Measurements from ENCODE around the gene CHURC1.
A peak's percentile ranks its signal among the peaks of the same experiment; 100 is the strongest.

CHURC1 gene

DNA sequence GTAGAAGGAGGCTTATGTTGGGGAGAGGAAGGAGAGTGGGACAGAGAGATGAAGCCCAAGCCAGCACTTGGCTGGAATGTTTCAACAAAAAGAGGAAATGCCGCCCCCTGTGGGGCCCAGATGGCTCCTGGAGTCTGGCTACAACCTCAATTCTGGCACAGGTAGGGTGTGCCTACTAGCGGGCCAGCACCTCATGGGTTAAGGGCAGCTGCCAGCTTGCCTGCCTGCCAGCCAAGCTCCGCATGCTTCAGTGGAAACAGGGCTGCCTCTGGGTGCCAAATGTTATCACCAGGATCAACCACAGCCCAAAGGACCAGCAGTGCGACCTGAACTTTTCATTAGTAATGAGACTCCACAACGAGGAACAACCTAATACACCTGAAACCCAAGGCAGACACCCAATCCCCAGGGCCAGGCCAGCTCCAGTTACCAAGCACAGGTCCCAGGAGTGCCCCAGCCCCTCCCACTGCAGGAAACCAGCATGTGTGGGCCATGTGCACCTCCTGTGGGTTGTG lies 46.6 kb downstream of the CHURC1 start:
- no peak for DNase-seq

DNA sequence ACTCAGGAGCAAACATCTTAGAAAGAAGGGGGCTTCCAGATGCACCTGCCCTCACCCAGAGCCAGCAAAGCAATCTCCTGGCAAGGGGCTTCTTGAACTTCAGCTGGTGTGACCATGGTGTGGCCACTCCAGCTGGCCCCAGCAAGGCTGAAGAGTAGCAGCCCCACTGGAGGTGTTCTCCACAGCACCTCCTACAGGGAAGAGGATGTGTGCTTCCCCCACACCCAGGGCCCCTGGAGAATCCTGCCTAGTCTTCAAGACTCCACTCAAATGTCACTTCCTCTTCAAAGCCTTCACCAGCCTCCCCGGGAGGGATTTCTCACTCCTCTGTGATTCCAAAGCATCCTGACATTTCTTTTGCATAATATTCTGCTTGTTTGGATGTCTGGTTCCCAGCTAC lies 49.4 kb downstream of the CHURC1 start:
- DNase-seq: no peak

DNA sequence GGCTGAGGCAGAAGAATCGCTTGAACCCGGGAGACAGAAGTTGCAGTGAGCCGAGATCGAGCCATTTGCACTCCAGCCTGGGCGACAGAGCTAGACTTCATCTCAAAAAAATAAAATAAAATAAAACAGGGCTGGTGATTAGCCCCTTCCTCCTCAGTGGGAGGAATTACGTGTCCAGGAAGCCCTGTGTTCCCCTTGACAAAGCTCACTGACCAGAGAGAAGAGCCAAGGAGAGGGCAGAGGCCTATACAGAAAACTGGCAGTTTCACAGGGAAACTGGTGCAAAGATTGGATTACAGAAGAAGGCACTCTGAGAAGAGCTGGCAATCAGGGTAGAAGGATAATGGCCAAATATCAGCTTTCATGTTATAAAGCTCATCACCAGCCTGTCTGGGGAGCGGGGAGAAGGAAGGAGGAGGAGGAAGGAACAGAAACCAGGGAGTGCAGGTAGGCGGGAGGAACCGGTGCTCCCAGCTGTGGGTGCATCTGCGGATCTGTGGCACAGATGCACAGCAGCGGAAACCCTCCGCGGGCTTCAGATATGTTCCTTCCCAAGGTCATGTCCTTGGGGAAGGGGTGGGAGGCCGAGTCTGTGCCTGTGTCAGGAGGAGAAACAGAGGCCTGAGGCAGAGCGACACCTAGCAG lies 51.2 kb downstream of the CHURC1 start:
- DNase-seq: no peak

DNA sequence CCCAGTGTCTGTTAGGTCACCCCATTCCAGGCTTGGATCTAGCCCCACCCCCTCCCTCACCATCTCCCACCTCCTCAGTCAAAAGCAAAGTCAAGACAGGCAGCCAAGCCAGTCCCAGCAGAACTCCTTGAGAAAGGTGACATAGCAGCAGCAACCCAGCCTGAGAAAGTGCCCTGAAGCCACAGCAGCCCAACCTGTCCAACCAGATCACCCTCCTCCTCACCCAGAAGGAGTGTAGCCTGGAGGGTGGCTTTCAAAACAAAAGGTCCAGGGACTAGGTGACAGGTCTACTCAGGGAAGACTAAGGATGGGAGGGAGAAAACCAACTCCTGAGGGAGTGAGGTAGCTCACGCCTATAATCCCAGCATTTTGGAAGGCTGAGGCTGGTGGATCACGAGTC lies 52.7 kb downstream of the CHURC1 start:
- DNase-seq: no peak

DNA sequence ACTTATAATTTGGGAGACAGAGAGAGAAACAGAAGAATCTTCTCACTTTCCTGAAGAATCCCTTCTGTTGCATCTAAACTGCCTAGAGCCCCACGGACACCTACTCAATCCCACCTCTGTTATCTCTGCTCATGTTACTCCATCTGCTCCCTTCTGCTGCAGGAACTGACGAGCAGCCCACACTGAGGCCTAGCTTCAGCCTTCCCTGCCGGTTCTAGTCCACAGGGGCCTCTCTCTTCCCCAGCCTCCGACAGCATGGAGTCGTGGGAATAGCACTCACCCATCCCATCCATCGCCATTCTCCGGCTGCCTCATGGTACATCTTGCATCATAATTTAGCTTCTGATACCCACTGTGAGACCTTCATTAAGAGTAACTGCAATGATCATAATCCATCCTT lies 53.9 kb downstream of the CHURC1 start:
- DNase-seq: no peak

DNA sequence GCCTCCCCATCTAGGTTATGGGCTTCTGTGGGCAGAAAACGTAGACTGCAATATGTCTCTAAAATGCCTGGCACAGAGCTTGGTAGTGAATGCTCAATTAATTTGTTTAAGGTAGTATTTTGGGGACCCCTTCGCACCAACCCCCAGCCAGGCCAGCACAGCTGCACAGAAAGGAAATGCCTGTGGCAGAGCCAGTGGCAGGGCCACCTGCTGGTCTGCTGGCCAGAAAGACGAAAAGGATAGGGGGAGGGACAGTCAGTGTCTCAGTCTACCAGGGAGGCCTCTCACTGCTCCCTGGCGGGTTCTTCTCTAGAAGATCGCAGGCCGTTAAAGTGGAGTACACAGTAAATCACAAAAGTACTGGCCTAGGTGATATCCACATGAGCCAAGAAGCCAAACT lies 54.4 kb downstream of the CHURC1 start:
- DNase-seq: no peak

DNA sequence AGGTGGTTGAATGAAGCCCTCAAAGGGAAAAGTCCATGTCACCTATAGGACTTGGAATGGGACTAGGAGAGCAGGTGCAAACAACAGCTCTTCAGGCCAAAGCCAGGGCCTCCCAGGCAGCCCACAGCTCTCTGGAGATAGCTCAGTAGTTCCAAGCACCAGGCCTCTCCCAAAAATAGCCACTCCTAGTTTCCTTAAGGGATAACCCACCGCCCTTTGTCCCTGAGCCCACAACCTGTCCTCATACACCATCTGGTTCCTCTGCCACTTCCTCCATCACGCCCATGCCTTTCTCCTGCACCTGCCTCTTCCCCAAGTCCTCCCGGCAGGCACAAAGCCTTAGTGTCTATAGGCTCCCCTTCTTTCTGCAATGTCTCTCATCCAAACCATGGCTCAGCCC lies 55.8 kb downstream of the CHURC1 start:
- DNase-seq: no peak

DNA sequence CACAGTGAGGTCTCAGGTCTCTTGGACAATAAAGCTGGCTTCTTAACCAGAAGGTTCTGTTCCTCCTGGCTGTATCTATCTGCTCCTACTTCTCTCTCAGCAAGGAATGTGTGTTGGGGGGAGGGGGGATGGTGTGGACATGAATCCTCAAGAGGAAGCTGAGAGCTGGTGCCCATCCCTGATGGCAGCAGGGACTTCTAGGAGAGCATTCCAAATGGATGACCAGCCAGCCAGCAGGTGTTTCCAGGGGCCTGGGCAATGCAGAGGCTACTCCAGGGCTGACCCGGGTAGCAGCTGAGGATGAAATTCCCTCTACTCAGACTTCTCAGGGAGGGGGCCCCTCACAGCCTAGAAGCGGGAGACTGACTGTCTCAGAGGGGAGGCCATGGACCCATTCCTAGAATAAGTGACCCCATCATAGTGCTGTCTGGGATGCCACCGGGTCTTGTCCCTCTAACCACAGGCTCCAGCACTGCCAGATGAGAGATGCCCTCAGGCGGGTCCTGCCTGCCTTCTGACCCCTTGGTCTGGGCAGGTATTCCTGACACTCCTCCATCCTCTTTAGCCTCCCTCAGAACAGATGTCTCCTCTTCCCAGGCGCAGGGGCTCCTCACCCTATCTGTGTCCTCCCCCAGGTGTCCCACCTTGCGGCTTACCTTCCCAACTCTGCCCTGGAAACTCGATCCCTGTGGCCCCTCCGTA lies 56.7 kb downstream of the CHURC1 start:
- no peak for DNase-seq

DNA sequence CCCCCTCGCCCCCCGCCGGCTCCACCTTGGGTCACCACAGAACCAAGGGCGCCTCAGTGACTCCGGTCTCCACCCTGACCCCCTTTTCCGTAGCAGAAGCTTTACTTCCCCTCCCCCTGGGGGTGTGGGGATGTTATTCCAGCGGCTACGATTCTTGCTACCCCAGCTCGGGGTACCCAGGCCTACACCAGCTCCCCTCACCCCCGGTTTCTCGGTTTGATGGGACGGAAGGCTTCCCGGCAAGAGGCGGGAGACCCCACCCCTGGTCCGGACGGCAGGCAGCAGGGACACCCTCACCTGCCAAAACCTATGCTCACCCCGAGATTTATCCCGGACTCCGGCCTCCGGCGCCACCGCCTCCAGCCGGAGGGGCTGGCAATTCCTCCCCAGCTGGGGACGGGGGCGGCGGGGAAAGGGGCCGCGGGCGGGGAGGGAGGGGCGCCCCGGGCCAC lies 57.3 kb downstream of the CHURC1 start:
- no peak for DNase-seq

DNA sequence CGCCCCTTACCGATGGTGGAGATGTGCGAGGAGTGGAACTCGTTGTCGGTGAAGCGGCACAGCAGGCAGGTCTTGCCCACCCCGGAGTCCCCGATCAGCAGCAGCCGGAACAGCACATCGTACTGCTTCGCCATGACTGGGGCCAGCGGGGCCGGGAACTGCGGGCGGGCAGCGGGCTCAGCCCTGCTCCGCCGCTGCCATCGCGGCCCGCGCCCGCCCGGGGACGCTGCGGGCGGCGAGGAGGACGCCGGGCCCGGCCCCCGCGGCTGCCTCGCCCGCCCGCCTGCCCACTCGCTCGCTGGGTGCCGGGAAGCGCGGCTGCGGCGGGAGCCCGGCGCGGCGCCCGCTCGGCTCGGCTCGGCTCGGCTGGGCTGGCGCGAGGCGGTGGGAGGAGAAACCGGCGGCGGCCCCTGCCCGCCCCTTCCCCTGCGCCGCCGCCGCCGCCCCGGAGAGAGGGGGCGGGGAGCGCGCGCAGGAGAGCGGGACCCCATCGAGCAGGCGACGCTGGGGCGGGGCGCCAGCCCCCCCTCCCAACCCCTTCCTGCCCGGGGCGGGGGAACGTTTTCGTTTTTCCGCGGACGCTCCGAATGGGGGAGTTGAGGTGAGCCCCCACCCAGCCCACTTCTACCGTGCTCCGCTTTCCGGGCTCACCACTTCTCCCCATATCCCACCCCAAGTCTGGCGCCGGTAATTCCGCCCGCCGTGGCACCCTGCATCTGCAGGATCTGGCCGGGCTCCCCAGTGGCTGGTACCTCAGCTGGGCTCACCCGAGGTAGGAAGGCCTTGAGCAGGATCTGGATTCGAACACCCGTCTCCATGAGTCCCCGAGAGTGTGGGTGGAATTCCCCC lies 57.9 kb downstream of the CHURC1 start, which contains the start of gene RAB15:
Gene RAB15, minus strand, starts transcription at position 394 of the 849 bp plus-strand sequence. Its CDS starts 260 bp downstream, at position 134.
- DNase-seq: no peak

DNA sequence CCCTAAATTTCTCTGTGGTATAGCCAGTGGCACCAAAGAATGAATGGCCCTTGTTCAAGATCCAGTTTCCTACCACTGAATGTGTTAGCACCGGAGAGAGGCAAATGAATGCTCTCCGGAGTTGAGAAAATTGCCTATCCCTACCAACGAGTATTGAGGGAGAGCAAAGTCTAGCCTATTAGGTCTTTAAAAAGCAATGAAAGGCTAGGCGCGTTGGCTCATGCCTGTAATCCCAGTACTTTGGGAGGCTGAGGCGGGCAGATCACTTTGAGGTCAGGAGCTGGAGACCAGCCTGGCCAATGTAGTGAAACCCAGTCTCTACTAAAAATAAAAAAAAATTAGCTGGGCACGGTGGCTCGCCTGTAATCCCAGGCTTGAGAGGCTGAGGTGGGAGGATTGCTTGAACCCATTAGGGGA lies 58.8 kb downstream of the CHURC1 start:
- DNase-seq: no peak

DNA sequence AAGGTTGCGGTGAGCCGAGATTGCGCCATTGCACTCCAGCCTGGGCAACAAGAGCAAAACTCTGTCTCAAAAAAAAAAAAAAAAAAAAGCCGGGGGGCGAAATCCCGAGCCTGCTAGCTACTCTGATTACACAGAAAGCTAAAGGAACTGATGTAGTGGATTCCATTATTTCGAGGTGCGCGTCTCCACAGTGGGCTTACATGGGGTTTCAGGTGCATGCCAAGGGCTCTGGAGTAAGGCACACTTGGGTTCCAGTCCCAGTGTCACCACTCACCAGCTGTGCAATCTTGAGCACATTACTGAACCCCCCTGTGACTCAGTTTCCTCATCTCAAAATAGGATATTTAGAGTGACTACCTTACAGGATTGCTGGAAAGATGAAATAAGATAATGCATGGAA lies 59.6 kb downstream of the CHURC1 start:
- DNase-seq: no peak

DNA sequence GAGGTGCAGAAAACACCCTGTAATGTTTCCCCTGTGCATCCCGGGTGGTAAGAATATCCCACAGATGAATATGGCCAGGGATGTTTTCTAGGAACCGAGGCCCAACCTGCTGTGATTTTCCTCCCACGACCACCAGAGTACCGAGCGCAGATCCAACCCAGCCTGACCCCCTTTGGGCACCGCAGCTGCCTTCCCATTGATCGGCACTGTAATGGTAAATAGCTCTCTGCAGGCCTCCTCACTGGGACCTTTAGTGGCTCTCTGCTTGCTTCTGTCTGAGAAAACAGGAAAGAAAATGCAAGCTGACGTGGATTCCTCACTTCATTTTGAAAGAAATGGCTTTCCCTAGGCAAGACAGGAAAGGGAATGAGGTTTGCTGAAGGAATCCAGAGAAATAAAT lies 60.3 kb downstream of the CHURC1 start:
- DNase-seq: no peak

DNA sequence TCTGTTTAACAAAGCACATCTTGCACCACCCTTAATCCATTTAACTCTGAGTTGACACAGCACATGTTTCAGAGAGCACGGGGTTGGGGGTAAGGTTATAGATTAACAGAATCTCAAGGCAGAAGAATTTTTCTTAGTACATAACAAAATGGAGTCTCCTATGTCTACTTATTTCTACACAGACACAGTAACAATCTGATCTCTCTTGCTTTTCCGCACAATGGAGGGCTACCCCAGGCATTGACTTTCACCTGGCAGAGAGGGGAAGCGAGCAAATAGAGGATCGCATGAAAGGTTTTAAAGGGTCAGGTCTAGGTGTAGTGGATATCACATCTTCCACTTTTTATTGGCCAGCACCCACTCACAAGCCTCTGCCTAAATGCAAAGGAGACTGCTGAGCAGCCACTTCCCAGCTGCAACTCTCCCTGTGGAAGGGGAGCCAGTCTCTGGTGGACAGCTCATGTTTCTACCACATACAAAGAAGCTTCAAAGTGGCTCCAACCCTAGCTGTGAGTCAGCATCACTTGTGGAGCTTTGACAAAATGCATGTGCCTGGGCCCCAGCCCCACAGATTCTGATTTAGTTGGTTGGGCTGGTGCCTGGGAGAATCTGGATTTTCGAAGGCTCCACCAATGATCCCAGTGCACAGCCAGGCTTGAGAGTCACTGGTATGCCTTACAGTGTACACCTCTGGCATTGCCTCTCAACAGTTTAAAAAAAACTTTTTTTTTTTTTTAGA lies 65.2 kb downstream of the CHURC1 start:
- no peak for DNase-seq

DNA sequence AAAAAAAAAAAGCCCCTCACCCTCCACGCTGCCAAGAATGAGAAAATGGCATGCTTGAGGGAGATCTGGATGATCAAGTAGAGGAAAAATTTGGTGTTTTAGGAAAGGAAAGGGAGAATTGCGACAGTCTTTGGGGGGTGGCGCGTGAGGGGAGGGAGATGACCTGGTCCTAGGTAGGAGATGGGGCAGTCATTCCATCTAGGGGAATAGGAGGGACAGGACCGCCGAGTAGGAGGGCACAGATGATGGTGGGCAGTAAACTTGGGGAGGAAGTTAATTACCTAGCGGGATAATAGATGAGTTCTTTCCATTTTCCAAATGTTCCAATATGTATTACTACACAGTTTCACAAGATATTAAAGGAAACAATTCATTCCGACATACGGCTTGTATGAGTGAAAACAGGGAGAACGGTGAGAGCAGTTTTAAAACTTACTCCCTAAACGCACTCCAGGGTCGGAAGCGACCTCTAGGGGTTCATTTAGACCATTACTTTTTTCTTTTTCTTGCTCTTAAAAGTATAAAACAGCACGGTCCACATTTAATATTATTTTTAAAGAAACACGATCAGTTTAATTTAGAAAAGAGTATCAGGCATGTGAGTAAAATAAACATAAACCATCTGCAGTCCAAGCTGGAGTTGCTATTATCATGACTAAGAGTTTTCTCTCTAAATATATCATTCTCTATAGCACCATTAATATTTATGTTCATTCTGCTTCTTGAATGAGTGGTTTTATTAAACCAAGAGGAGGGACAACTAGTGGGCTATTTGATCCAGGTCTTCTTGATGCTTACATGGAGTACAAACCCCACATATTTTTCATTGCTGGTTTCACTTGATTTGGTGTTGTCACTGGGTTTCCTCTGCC lies 69.4 kb downstream of the CHURC1 start:
- DNase-seq: peak; percentile 39
